NCI-H446 (cell line): ENCODE data around the gene ASNSD1.
A peak's percentile ranks its signal among the peaks of the same experiment; 100 is the strongest.
"Not testable (repeated sequence)": the region's sequence is repeated elsewhere in the genome, so short reads cannot be mapped to it uniquely, and the experiment has no call there.

Experiments
- DNase-seq, 2 experiments: peaks; one replicate each; lab custom pipeline; 2025; lab: John Stamatoyannopoulos, UW

Gene ASNSD1

GRCh38 chr2:189648846-189649509, 12.3 kb upstream of the ASNSD1 start:
- no peak for DNase-seq

- no peak for DNase-seq
Measured at GRCh38 chr2:189651284-189651683, 10.0 kb upstream of the ASNSD1 start.

- not testable (repeated sequence) for DNase-seq
Measured at GRCh38 chr2:189653464-189653863, 7.8 kb upstream of the ASNSD1 start.

GRCh38 chr2:189654641-189655040, 6.6 kb upstream of the ASNSD1 start:
- no peak for DNase-seq

- no peak for DNase-seq
Measured at GRCh38 chr2:189657867-189658266, 3.4 kb upstream of the ASNSD1 start.

GRCh38 chr2:189658306-189659212, 2.7 kb upstream of the ASNSD1 start:
- no peak for DNase-seq

GRCh38 chr2:189659734-189660133, 1.5 kb upstream of the ASNSD1 start:
- DNase-seq, result no peak

- no peak for DNase-seq
Measured at GRCh38 chr2:189660803-189661147, 484 bp upstream of the ASNSD1 start.

- no peak for DNase-seq
Measured at GRCh38 chr2:189661957-189662321, 680 bp downstream of the ASNSD1 start.

GRCh38 chr2:189662669-189663226, 1.5 kb downstream of the ASNSD1 start:
- no peak for DNase-seq

- not testable (repeated sequence) for DNase-seq
Measured at GRCh38 chr2:189663319-189663718, 2.1 kb downstream of the ASNSD1 start.

GRCh38 chr2:189669913-189670312, 8.7 kb downstream of the ASNSD1 start:
- no peak for DNase-seq

- DNase-seq, result no peak
Measured at GRCh38 chr2:189673661-189674373, 12.6 kb downstream of the ASNSD1 start.

GRCh38 chr2:189674374-189675112, 13.3 kb downstream of the ASNSD1 start, which contains the start of gene ANKAR:
Gene ANKAR, plus strand, starts transcription at chr2:189674670. Its CDS starts 1,821 bp downstream, at chr2:189676491.
- peak in 1 of 2 experiments; percentile 60 for DNase-seq

- no peak for DNase-seq
Measured at GRCh38 chr2:189676471-189676870, 15.2 kb downstream of the ASNSD1 start.

GRCh38 chr2:189679226-189679625, 18.0 kb downstream of the ASNSD1 start:
- DNase-seq, result no peak

GRCh38 chr2:189681203-189681602, 19.9 kb downstream of the ASNSD1 start:
- no peak for DNase-seq

- DNase-seq, result no peak
Measured at GRCh38 chr2:189681903-189682302, 20.6 kb downstream of the ASNSD1 start.

- DNase-seq, result no peak
Measured at GRCh38 chr2:189683348-189683747, 22.1 kb downstream of the ASNSD1 start.

GRCh38 chr2:189684811-189685210, 23.6 kb downstream of the ASNSD1 start:
- no peak for DNase-seq

GRCh38 chr2:189685540-189686229, 24.4 kb downstream of the ASNSD1 start:
- DNase-seq, result no peak
